OCI-LY3 (cell line): ENCODE results near the gene FUT7.

Source experiments
- EZH2phosphoT487 ChIP-seq: fragments of 200-600 bp; shearing (Covaris generic); IDR thresholded peaks from 2 replicates; pipeline ENCODE4 v1.6.1; 2018; ENCODE audit warnings: antibody characterized with exemption, mixed run types, low read depth
- TF ChIP-seq, protein P1 (sequence below): fragments of 200-600, 300-600 bp; sonication (generic); IDR thresholded peaks from 2 replicates; pipeline ENCODE4 v1.5.1; 2014; ENCODE audit warnings: antibody characterized with exemption, low read length, low read depth

DNA sequence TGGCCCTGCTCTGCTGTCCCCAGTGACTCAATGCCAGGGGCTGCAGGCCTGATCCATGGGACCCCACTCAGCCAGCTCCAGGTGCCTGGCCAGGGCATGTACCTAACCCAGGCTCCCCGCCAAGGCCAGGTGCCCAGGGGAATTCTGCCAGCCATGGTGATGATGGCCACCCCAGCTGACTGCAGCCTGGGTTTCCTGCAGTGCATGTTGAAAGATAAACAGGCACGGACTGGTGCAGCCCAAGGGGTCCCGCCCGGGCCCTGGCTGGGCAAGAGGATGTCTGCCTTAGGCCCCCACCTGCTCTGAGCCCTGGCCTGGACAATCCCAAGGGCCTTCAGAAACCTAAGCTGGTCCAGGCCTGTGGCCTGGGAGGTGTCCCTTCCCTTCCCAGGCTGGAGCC, 5.1 kb downstream of the FUT7 start:
- TF ChIP-seq, protein P1, sequence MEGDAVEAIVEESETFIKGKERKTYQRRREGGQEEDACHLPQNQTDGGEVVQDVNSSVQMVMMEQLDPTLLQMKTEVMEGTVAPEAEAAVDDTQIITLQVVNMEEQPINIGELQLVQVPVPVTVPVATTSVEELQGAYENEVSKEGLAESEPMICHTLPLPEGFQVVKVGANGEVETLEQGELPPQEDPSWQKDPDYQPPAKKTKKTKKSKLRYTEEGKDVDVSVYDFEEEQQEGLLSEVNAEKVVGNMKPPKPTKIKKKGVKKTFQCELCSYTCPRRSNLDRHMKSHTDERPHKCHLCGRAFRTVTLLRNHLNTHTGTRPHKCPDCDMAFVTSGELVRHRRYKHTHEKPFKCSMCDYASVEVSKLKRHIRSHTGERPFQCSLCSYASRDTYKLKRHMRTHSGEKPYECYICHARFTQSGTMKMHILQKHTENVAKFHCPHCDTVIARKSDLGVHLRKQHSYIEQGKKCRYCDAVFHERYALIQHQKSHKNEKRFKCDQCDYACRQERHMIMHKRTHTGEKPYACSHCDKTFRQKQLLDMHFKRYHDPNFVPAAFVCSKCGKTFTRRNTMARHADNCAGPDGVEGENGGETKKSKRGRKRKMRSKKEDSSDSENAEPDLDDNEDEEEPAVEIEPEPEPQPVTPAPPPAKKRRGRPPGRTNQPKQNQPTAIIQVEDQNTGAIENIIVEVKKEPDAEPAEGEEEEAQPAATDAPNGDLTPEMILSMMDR, result no peak
- no peak for TF ChIP-seq EZH2phosphoT487
